A549 (cell line): Measurements from ENCODE around the gene RBFOX1. TPM values are rescaled to one million over a fixed set of nuclear protein-coding genes. Genes with fewer than 3 reads are reported as not detected.

Experiments used
- ATAC-seq, 2 experiments: fragments of 200-7000 bp in 1 of 2; fragments of >200 bp in 1 of 2; cut with Nextera tagmentation in 1 of 2; cut with Tn5 transposase in 1 of 2; 3 replicates each; pipeline versions ENCODE4 v1.8.0 to v1.9.1; 2018 to 2020; ENCODE audit warnings: mild to moderate bottlenecking in 1 of 2, moderate library complexity in 1 of 2
- CTCF ChIA-PET: fragments of 300-600 bp; sonication (Branson Sonifier 250); formaldehyde crosslinking; extraction: SDS; loops from one replicate; lab custom pipeline; 2021; ENCODE audit warnings: antibody characterized with exemption, inconsistent platforms; lab: Yijun Ruan, JAX
- POLR2A ChIA-PET: fragments of 350-600 bp; formaldehyde crosslinking; extraction: SDS; loops from one replicate; lab custom pipeline; 2021; ENCODE audit warnings: antibody characterized with exemption, inconsistent platforms; lab: Yijun Ruan, JAX
- DNase-seq, 2 experiments: peaks; one replicate each; pipeline versions ENCODE4 v3.0.0 to v3.0.0-alpha.2; 2011 to 2016; ENCODE audit warnings: low read depth in 1 of 2, low spot score in 1 of 2
- FAIRE-seq: peaks from 2 replicates; lab custom pipeline; 2011; peaks lifted over from hg19 to GRCh38; lab: Jason Lieb, UNC
- H3K27ac ChIP-seq, 2 experiments: fragments of >200 bp; sonication (Bioruptor Twin); formaldehyde crosslinking; 3 replicates each; pipeline ENCODE4 v1.5.1; 2016 to 2017
- H3K4me1 ChIP-seq: fragments of >200 bp; sonication (Bioruptor Twin); formaldehyde crosslinking; 3 replicates; pipeline ENCODE4 v1.6.1; 2016
- H3K4me2 ChIP-seq: fragments of >200 bp; sonication (Bioruptor Twin); formaldehyde crosslinking; 3 replicates; pipeline ENCODE4 v1.6.1; 2016
- H3K4me3 ChIP-seq: fragments of >200 bp; sonication (Bioruptor Twin); formaldehyde crosslinking; 3 replicates; pipeline ENCODE4 v1.5.1; 2016
- H3K9me3 ChIP-seq: fragments of >200 bp; sonication (Bioruptor Twin); formaldehyde crosslinking; 3 replicates; pipeline ENCODE4 v1.6.1; 2016
- BHLHE40 ChIP-seq: IDR thresholded peaks from 2 replicates; pipeline ENCODE4 v1.6.1; 2012; ENCODE audit warnings: low read depth, low read length, inconsistent platforms
- CBX2 ChIP-seq: fragments of 200-600 bp; sonication (generic); IDR thresholded peaks from 2 replicates; pipeline ENCODE4 v1.6.1; 2016; ENCODE audit warnings: low read depth, mild to moderate bottlenecking, borderline replicate concordance
- EHMT2 ChIP-seq: fragments of 200-600 bp; sonication (generic); IDR thresholded peaks from 2 replicates; pipeline ENCODE4 v1.6.1; 2016; ENCODE audit warnings: antibody characterized with exemption, low read depth, mild to moderate bottlenecking, moderate library complexity
- ELK1 ChIP-seq: fragments of 150-350 bp; IDR thresholded peaks from 2 replicates; pipeline ENCODE4 v1.6.1; 2014; ENCODE audit warnings: low read depth, mild to moderate bottlenecking, low read length
- FOSL2 ChIP-seq, 2 experiments: fragments of 450-650 bp in 1 of 2; fragments of >200 bp in 1 of 2; sonication (Bioruptor Twin) in 1 of 2; formaldehyde crosslinking; IDR thresholded peaks; 2 replicates each; pipeline versions ENCODE4 v1.5.0 to v1.6.1; 2016 to 2020; ENCODE audit warnings: mild to moderate bottlenecking in 1 of 2, moderate library complexity in 1 of 2
- FOXS1 ChIP-seq: fragments of 250-450 bp; sonication (Bioruptor Pico); IDR thresholded peaks from 2 replicates; pipeline ENCODE4 v1.5.0; 2020; ENCODE audit warnings: mild to moderate bottlenecking, moderate library complexity
- HMGXB4 ChIP-seq: fragments of 250-450 bp; sonication (Bioruptor Pico); IDR thresholded peaks from 2 replicates; pipeline ENCODE4 v1.5.0; 2021; ENCODE audit warnings: mild to moderate bottlenecking, moderate library complexity, borderline replicate concordance
- HOXB13 ChIP-seq: fragments of 250-450 bp; sonication (Bioruptor Pico); IDR thresholded peaks from 2 replicates; pipeline ENCODE4 v1.5.0; 2020; ENCODE audit warnings: low read depth, mild to moderate bottlenecking, moderate library complexity
- JUN ChIP-seq, 2 experiments: fragments of >200 bp; sonication (Bioruptor Twin); formaldehyde crosslinking; IDR thresholded peaks; 2 replicates in 1 of 2; 3 replicates in 1 of 2; pipeline ENCODE4 v1.6.1; 2016 to 2017
- MAZ ChIP-seq: fragments of 150-350 bp; IDR thresholded peaks from 2 replicates; pipeline ENCODE4 v1.6.1; 2014; ENCODE audit warnings: antibody characterized with exemption, low read depth, low read length, borderline replicate concordance
- NFE2L2 ChIP-seq: fragments of 150-350 bp; conservative IDR thresholded peaks from 2 replicates; pipeline ENCODE4 v1.6.1; 2014; ENCODE audit warnings: low read length
- REST ChIP-seq: fragments of 200-600 bp; sonication (generic); IDR thresholded peaks from 2 replicates; pipeline ENCODE4 v1.6.1; 2016; ENCODE audit warnings: antibody characterized with exemption, mild to moderate bottlenecking, moderate library complexity
- RNF2 ChIP-seq: fragments of 200-600 bp; sonication (generic); IDR thresholded peaks from 2 replicates; pipeline ENCODE4 v1.6.1; 2016; ENCODE audit warnings: low read depth, mild to moderate bottlenecking, antibody characterized with exemption, moderate library complexity, borderline replicate concordance
- TP53 ChIP-seq: fragments of 250-450 bp; sonication (Bioruptor Pico); IDR thresholded peaks from 2 replicates; pipeline ENCODE4 v1.5.0; 2021; ENCODE audit warnings: mild to moderate bottlenecking, moderate library complexity
- ZFP36 ChIP-seq: fragments of 450-650 bp; IDR thresholded peaks from 2 replicates; pipeline ENCODE4 v1.6.1; 2014; ENCODE audit warnings: borderline replicate concordance; ENCODE audit not compliant: partially characterized antibody
- ZNF302 ChIP-seq: fragments of 250-450 bp; sonication (Bioruptor Pico); IDR thresholded peaks from 2 replicates; pipeline ENCODE4 v1.9.0; 2021; ENCODE audit warnings: inconsistent platforms, mild to moderate bottlenecking, moderate library complexity
- WGBS: methylation state at CpG from one replicate; pipeline ENCODE4 v1.1.6; 2017; ENCODE audit errors: missing lambda C conversion rate; 5-methylcytosine and 5-hydroxymethylcytosine counted together
- polyA plus RNA-seq, 4 experiments: library from polyadenylated mRNA; depleted of rRNA in 3 of 4; stranded (reverse); fragments of >200 nt; fragmentation: RNase III in 1 of 4; extraction: RNeasy Plus Mini Kit Qiagen cat#74134 plus additional on column Dnase treatment in 1 of 4; gene quantifications; 2 replicates in 3 of 4; 3 replicates in 1 of 4; pipeline ENCODE4 v1.2.3, GENCODE V29; 2011 to 2017

The RBFOX1 gene
- polyA plus RNA-seq, 2 of the 4 experiments (the other 2 are of a cell fraction): not detected

- ChIA-PET CTCF (no interaction called here), POLR2A (no interaction called here)
- no peaks in the 10 kb centered on the region for H3K4me1 ChIP-seq
- no peak for ATAC-seq
- DNase-seq: no peak
- WGBS: 2% methylated on average over 6 of the region's 6 CpGs
- H3K9me3 ChIP-seq: no peaks in the 10 kb centered on the region
- H3K27ac ChIP-seq: no peak overlapping the region
- TF ChIP-seq FOXS1 (no peak), ZFP36 (no peak), BHLHE40 (no peak), REST (no peak)
- no peak for FAIRE-seq
- no peak overlapping the region for H3K4me3 ChIP-seq
- no peak overlapping the region for H3K4me2 ChIP-seq
Measured at GRCh38 chr16:7331997-7332396, 648 bp upstream of the RBFOX1 start.

GRCh38 chr16:7333180-7333725 lies 608 bp downstream of the RBFOX1 start:
- DNase-seq (no peak), ATAC-seq (no peak), FAIRE-seq (no peak)
- Histone ChIP-seq H3K4me1 (no peaks in the 10 kb centered on the region), H3K9me3 (no peaks in the 10 kb centered on the region), H3K27ac (no peak overlapping the region), H3K4me3 (no peak overlapping the region), H3K4me2 (no peak overlapping the region)
- TF ChIP-seq CBX2 (no peak), HOXB13 (CRISPR knock-in tag) (no peak), MAZ (no peak), JUN (IDR thresholded peaks at IDR 0.05) (no peak), FOSL2 (IDR thresholded peaks at IDR 0.05) (no peak), FOSL2 (CRISPR knock-in tag; IDR thresholded peaks at IDR 0.05) (no peak), HMGXB4 (CRISPR knock-in tag) (no peak), ZNF302 (CRISPR knock-in tag) (no peak), RNF2 (no peak), EHMT2 (no peak), ELK1 (no peak), NFE2L2 (no peak), TP53 (CRISPR knock-in tag) (no peak)
- WGBS: 13% methylated on average over 6 of the region's 6 CpGs
- CTCF ChIA-PET: no interaction called here
- POLR2A ChIA-PET: no interaction called here
